ENCODE data around the gene NVL. TPM values are rescaled to one million over a fixed set of nuclear protein-coding genes. Genes with fewer than 3 reads are reported as not detected.
"Not testable (repeated sequence)": the region's sequence is repeated elsewhere in the genome, so short reads cannot be mapped to it uniquely, and the experiment has no call there.

The NVL gene
- total RNA-seq, 1 donor from 2014 or later: 18.7 TPM

GRCh38 chr1:224338150-224338838 is 8.3 kb upstream of the NVL start:
- DNase-seq (ENCODE audit: low read depth in 2 of 2): no peak

- peak; percentile 12 to 82 for DNase-seq (ENCODE audit: low read depth in 2 of 2)
Observed at GRCh38 chr1:224333939-224334786, 4.2 kb upstream of the NVL start.

GRCh38 chr1:224333309-224333926 is 3.4 kb upstream of the NVL start:
- peak; percentile 74 to 79 for DNase-seq (ENCODE audit: low read depth in 2 of 2)

GRCh38 chr1:224331824-224332223 is 1.9 kb upstream of the NVL start:
- no peak for DNase-seq (ENCODE audit: low read depth in 2 of 2)

GRCh38 chr1:224331326-224331725 is 1.4 kb upstream of the NVL start:
- DNase-seq (ENCODE audit: low read depth in 2 of 2): no peak

GRCh38 chr1:224329484-224329841 is 509 bp downstream of the NVL start:
- no peak for DNase-seq (ENCODE audit: low read depth in 2 of 2)

GRCh38 chr1:224328644-224329043 is 1.3 kb downstream of the NVL start:
- peak in 1 of 2 donors; percentile 7 for DNase-seq (ENCODE audit: low read depth in 2 of 2)

- DNase-seq (ENCODE audit: low read depth in 2 of 2): peak in 1 of 2 donors; percentile 52
Observed at GRCh38 chr1:224325959-224326358, 4.0 kb downstream of the NVL start.

GRCh38 chr1:224321706-224322105 is 8.3 kb downstream of the NVL start:
- no peak for DNase-seq (ENCODE audit: low read depth in 2 of 2)

- DNase-seq (ENCODE audit: low read depth in 2 of 2): no peak
Observed at GRCh38 chr1:224317383-224318045, 12.5 kb downstream of the NVL start.

GRCh38 chr1:224312025-224312424 is 17.9 kb downstream of the NVL start:
- DNase-seq (ENCODE audit: low read depth in 2 of 2): no peak

- DNase-seq (ENCODE audit: low read depth in 2 of 2): not testable (repeated sequence)
Observed at GRCh38 chr1:224311503-224311902, 18.5 kb downstream of the NVL start.

GRCh38 chr1:224308064-224308463 is 21.9 kb downstream of the NVL start:
- DNase-seq (ENCODE audit: low read depth in 2 of 2): no peak

GRCh38 chr1:224304767-224305166 is 25.2 kb downstream of the NVL start:
- no peak for DNase-seq (ENCODE audit: low read depth in 2 of 2)

GRCh38 chr1:224302947-224303346 is 27.0 kb downstream of the NVL start:
- DNase-seq (ENCODE audit: low read depth in 2 of 2): no peak

- no peak for DNase-seq (ENCODE audit: low read depth in 2 of 2)
Observed at GRCh38 chr1:224301391-224301790, 28.6 kb downstream of the NVL start.

- DNase-seq (ENCODE audit: low read depth in 2 of 2): peak; percentile 11 to 92
Observed at GRCh38 chr1:224300346-224300745, 29.6 kb downstream of the NVL start.

- no peak for DNase-seq (ENCODE audit: low read depth in 2 of 2)
Observed at GRCh38 chr1:224298346-224299330, 31.3 kb downstream of the NVL start.

GRCh38 chr1:224294775-224295174 is 35.2 kb downstream of the NVL start:
- no peak for DNase-seq (ENCODE audit: low read depth in 2 of 2)

GRCh38 chr1:224292419-224292818 is 37.6 kb downstream of the NVL start:
- peak; percentile 8 to 31 for DNase-seq (ENCODE audit: low read depth in 2 of 2)

- no peak for DNase-seq (ENCODE audit: low read depth in 2 of 2)
Observed at GRCh38 chr1:224289396-224289795, 40.6 kb downstream of the NVL start.
